NCI-H345 treated with DMSO at 0.1 percent for 48 hours (cell line): ENCODE measurements around the gene SLX4IP.
"Not testable (repeated sequence)": the region's sequence is repeated elsewhere in the genome, so short reads cannot be mapped to it uniquely, and the experiment has no call there.

Experiments used
- DNase-seq: peaks from one replicate; lab custom pipeline; 2025; ENCODE audit not compliant: unreplicated experiment; lab: John Stamatoyannopoulos, UW

SLX4IP gene

GRCh38 chr20:10595985-10596384, 160.9 kb downstream of the SLX4IP start:
- DNase-seq: no peak

DNA sequence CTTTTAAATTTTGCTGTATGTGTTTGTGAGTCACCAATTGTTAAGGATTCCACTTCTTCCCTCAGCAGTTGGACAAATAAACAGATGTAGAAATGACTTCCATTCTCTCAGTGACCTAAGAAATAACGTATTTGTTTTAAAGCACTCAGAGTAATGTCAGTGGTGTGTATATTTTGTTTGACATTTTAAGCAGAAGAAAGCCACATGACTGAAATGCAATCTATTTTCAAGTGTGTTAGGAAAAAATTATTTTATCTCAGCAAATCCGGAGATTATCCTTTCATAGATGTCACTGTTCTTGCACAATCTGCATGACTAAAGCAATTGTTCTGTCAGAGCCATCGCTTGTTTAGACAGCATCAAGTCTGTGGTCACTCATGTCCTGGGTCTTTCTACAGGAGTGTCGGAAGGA, 161.6 kb downstream of the SLX4IP start:
- DNase-seq: no peak

DNA sequence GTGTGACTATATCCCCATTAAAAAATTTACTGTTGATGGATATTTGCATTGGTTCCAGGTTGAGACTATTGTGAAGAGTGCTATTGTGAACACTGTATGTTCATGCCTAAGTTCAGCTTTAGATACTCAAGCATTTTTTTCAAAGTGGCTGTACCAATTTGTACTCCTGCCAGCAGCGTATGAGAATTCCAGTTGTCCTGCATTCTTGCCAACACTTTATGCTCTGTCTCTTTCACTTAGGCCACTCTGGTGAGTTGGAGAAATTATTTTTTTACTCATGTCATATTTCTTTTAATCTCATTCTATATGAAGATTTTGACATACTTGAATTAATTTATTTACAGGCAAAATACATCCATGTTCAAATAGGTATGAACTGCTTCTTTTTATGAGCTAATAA, 162.5 kb downstream of the SLX4IP start:
- DNase-seq: no peak

DNA sequence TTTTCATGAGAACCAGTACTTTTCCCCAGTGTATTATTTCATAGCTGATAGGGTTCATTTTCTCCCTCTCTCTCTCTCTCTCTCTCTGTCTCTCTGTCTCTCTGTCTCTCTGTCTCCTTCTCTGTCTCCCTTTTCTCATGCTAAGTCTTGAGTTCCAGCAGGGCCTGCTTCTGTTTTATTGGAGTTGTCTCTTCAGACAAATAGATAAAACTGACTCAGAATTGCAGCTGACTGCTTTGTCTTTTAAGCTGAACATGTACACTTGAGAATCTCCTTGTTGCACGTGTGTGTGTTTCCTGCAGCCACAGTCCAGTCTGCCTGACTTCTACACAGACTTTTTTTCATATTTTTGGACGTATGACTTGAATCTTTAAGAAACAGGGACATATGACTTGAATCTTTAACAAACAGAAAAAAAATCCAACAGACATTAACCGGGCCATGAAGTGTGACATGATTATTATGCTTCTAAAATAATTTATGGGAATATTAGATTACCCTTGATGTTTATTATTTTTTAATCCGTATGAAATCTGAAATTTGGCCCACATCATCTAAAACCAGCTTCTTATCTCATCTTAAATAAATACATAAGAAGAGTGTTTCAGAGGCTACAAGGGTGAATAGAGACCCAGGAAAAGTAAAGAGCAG, 167.2 kb downstream of the SLX4IP start:
- DNase-seq: no peak

DNA sequence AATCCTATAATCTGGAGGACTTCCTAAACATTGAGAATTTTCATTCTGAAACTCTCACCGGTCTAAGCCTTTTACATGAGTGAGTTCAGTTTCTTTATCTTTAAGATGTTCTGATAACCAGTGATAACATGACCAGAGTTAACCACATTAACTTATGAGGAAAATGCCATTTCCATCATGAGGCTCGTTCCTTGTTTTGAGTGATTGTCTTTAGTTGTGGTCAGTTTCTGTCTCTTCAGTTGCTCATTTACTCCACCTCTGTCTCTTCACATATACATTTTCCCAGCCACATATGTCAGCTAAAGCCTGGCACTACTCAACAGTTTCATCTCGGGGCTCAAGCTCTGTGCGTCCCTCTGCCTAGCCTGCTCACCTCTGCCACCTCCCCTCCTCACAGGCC, 168.3 kb downstream of the SLX4IP start:
- DNase-seq: no peak

- DNase-seq: no peak
Measured at GRCh38 chr20:10603971-10604864, 169.1 kb downstream of the SLX4IP start.

DNA sequence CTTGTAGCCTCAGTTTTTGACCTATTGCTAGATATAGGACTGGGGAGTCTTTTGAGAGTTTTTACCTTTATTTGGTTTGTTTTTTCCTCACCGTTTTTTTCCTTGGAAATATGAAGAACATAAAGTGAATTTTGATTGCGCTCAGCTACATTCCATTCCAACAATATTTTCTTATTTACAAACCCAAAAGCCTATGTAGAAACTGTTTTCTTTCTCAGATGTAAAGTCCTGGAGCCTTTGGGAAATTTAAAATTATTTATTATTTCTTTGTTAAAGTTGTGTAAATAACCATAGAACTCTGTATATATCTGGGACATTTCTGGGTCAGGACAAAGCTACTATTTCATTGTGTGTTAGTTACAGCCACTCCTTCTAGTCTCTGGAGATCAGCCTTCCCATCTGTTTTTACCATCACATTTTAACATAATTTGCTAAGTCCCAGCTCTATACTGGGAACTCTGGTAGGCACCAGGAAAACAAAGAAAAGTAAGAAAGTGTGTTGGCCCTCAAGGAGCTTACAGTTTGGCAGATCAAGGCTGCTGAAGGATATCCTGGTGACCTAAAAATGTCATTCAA, 169.8 kb downstream of the SLX4IP start:
- no peak for DNase-seq

GRCh38 chr20:10605547-10606195, 170.6 kb downstream of the SLX4IP start:
- no peak for DNase-seq

DNA sequence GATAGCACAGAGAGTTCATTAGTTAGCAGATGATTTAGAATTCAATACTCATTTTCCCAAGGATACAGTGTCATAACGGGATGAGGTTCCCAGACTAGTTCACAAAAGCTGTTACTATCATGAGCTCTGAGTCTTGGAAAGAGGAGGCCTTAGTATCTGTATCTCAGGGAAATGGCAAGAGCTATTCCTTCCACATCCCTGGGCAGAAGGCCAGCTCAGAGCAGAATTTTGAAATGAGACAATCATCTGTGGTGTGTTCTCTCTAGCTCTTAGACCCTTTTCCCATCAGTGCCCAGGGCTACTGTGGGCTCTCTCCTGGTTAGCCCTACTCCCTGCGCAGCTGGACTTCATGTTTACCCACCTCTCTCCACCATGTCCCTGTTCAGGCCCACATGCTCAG, 174.2 kb downstream of the SLX4IP start:
- no peak for DNase-seq

- no peak for DNase-seq
Measured at GRCh38 chr20:10609770-10610169, 174.7 kb downstream of the SLX4IP start.

DNA sequence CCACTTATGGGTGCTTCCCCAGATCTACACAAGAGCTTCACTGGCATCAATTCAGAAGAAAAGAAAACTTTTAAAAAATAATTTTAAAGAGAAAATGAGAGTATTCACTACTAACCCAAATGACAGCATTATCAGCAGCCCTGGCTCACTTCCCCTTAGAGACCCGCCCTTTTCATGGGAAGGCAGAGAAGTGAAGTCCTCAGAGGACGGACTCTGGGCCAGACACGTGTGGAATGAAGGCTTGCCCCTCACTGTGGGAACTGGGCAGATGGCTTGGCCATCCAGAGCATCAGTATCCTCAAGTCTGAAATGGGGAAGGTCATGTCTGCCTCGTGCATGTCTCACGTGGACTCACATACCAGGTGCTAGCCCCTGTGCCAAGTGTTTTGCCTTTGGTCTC, 175.1 kb downstream of the SLX4IP start:
- no peak for DNase-seq

DNA sequence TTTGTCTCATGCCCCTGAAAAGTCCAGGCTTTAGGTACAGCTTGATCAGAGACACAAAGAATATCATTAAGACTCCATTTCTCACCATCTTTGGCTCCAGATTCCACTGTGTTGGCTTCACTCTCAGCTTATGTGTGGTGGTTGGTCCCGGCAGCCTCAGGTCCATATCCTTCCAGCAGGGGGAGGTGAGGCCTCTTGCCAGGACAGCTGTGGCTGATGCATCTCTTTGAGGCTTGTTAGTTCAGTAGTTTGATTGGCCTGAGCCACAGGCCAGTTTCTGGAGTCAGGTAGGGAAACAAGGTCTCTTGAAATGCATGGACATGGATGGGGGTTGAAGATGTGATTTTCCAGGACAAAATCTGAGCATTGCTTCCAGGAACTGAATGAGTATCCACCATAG, 176.3 kb downstream of the SLX4IP start:
- no peak for DNase-seq

GRCh38 chr20:10613426-10613825, 178.3 kb downstream of the SLX4IP start:
- DNase-seq: not testable (repeated sequence)

DNA sequence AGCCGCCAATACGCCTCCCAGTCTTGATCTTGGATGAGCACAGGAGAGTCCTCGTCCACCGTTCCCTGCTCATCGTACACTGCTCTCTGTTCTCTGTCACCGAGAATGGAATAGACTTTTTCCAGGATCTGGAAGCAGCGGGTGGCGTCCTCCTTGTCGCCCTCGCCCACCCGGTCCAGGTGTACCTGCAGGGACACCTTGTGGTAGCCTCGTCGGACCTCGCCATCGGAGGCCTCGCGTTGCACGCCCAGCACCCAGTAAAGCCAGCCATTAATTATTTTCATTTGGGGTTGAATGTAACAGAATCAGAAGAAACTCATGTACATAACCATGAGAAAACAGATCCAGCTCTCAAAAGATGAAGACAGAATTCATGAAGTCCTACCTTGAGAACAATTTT, 178.8 kb downstream of the SLX4IP start:
- no peak for DNase-seq

- no peak for DNase-seq
Measured at GRCh38 chr20:10616212-10616611, 181.1 kb downstream of the SLX4IP start.

GRCh38 chr20:10617549-10618133, 182.5 kb downstream of the SLX4IP start:
- not testable (repeated sequence) for DNase-seq

DNA sequence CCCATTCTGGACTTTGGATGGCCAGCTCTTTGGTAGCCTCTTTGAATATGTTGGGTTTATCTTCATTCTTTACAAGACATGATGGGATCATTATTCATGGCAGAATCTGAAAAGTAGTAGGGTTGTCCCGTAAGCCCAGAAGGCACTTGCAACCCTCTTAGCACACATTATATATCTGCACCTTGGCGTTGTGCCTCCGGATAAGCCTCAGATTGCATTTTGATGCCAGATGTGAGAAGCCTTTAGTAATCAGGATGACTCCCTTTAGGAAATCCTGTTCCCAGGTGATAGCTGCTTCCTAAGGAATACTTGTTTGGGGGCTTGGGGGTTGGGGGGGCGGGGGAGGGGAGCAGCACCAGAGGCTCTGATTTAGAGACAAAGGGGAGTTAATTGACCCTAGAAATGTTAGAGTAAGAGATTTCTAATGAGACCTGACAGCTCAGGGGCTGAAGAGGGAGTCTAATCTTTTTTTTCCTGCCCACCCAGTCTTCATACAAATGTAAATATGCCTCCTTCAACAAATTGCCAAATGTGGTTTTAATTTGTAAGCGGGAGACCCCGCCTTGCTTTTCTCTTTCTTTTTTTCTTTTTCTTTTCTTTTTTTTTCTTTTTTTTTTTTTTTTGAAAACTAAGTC, 183.6 kb downstream of the SLX4IP start:
- DNase-seq: no peak

GRCh38 chr20:10619427-10619826, 184.3 kb downstream of the SLX4IP start:
- no peak for DNase-seq

GRCh38 chr20:10621149-10621548, 186.0 kb downstream of the SLX4IP start:
- DNase-seq: no peak

- no peak for DNase-seq
Measured at GRCh38 chr20:10622657-10623418, 187.7 kb downstream of the SLX4IP start.
